Measurements from ENCODE around the gene CCNA1.

DNA sequence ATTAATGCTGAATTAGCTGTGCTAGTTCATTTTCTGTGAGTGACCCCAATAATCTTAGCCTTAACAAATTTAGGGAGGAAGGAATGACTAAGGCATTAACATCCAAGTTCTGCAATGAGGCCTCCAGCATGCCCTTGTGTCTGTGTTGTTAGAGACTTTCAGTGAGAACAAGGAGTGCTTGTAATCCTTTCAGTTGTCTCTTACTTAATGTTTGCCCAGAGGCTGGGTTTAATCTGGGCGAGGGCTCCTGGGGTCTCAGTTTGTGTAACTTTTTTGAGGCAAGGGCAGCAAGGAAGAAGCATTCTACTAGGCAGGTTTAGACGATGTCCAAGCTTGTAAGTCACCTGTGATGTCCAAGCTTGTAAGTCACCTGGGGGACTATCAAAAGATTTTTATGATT, 24.3 kb downstream of the CCNA1 start:
- TF ChIP-seq GATA3 (IDR thresholded peaks at IDR 0.05; ENCODE audit: low read depth, low read length) (no peak), GATA2 (IDR thresholded peaks at IDR 0.05; ENCODE audit: low read depth, low read length) (no peak)

All from SH-SY5Y (cell line).